ENCODE measurements around the gene GPRC5C. TPM values are rescaled to one million over a fixed set of nuclear protein-coding genes. Genes with fewer than 3 reads are reported as not detected.
A peak's percentile ranks its signal among the peaks of the same experiment; 100 is the strongest.

The GPRC5C gene
- total and polyA plus RNA-seq, 2 of the 13 experiments (the other 11 are each of a cell fraction or from before 2014, with no cell fraction given): 85.6 to 300 TPM

DNA sequence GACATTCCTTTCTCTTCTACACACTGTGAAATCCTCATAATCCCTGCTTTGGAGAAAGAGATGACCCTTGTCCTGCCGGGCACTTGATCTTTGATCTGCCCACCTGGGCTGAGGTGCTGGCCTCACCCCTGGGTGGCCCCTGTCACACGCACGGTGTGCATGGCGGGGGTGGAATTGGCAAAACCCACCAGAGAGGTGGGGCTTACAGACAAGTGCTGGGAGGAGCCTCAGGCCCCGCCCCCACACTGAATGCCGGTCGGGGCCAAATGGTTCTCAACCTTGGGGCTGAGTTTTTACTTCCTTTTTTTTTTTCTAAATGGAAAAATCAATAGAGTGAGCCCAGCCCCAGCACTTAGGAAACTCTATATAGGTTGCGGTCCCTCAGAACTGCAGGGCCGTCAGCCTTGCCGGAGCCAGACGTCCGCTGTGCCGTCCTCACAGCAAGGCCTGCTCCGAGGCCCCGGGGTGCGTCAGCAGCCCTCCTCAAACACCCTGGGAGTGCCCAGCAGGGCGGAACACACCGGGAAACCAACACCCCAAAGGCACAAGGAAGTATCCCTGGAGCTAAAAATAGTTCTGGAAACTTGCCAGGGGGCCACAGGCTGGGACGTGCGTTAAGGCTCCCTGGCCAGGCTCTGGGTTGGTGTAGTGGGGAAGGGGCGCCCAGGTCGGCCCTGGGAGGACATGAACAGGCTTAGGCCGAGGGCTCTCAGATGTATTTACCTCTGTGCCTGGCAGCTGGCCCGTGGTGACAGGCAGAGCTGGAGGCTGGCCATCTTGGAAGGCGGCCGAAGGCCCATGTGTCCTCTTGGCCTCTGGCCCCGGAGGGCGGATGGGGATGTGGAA lies 11.0 kb downstream of the GPRC5C start (continued):
- TF ChIP-seq, protein P1, sequence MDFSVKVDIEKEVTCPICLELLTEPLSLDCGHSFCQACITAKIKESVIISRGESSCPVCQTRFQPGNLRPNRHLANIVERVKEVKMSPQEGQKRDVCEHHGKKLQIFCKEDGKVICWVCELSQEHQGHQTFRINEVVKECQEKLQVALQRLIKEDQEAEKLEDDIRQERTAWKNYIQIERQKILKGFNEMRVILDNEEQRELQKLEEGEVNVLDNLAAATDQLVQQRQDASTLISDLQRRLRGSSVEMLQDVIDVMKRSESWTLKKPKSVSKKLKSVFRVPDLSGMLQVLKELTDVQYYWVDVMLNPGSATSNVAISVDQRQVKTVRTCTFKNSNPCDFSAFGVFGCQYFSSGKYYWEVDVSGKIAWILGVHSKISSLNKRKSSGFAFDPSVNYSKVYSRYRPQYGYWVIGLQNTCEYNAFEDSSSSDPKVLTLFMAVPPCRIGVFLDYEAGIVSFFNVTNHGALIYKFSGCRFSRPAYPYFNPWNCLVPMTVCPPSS (IDR thresholded peaks at IDR 0.05): no peak
- no peak for TF ChIP-seq WIZ (CRISPR knock-in tag; IDR thresholded peaks at IDR 0.05)
- TF ChIP-seq, protein P2, sequence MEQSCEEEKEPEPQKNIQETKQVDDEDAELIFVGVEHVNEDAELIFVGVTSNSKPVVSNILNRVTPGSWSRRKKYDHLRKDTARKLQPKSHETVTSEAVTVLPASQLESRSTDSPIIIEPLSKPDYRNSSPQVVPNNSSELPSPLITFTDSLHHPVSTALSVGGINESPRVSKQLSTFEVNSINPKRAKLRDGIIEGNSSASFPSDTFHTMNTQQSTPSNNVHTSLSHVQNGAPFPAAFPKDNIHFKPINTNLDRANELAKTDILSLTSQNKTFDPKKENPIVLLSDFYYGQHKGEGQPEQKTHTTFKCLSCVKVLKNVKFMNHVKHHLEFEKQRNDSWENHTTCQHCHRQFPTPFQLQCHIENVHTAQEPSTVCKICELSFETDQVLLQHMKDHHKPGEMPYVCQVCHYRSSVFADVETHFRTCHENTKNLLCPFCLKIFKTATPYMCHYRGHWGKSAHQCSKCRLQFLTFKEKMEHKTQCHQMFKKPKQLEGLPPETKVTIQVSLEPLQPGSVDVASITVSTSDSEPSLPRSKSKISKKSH (CRISPR knock-in tag; IDR thresholded peaks at IDR 0.05; ENCODE audit: borderline replicate concordance): peak; percentile 52; the same call in 1 of the 2 replicates
- TF ChIP-seq ARNTL (CRISPR knock-in tag; IDR thresholded peaks at IDR 0.05): peak; percentile 89
- TF ChIP-seq, protein P3, sequence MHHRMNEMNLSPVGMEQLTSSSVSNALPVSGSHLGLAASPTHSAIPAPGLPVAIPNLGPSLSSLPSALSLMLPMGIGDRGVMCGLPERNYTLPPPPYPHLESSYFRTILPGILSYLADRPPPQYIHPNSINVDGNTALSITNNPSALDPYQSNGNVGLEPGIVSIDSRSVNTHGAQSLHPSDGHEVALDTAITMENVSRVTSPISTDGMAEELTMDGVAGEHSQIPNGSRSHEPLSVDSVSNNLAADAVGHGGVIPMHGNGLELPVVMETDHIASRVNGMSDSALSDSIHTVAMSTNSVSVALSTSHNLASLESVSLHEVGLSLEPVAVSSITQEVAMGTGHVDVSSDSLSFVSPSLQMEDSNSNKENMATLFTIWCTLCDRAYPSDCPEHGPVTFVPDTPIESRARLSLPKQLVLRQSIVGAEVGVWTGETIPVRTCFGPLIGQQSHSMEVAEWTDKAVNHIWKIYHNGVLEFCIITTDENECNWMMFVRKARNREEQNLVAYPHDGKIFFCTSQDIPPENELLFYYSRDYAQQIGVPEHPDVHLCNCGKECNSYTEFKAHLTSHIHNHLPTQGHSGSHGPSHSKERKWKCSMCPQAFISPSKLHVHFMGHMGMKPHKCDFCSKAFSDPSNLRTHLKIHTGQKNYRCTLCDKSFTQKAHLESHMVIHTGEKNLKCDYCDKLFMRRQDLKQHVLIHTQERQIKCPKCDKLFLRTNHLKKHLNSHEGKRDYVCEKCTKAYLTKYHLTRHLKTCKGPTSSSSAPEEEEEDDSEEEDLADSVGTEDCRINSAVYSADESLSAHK (CRISPR knock-in tag; IDR thresholded peaks at IDR 0.05; ENCODE audit: borderline replicate concordance): no peak; the same call in 1 of the 2 replicates
- TF ChIP-seq, protein P4, sequence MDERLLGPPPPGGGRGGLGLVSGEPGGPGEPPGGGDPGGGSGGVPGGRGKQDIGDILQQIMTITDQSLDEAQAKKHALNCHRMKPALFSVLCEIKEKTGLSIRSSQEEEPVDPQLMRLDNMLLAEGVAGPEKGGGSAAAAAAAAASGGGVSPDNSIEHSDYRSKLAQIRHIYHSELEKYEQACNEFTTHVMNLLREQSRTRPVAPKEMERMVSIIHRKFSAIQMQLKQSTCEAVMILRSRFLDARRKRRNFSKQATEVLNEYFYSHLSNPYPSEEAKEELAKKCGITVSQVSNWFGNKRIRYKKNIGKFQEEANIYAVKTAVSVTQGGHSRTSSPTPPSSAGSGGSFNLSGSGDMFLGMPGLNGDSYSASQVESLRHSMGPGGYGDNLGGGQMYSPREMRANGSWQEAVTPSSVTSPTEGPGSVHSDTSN (CRISPR knock-in tag; IDR thresholded peaks at IDR 0.05): no peak
- TF ChIP-seq NFIB (CRISPR knock-in tag; IDR thresholded peaks at IDR 0.05; ENCODE audit: borderline replicate concordance): 0 out of 2 replicates have a peak, but pooled peaks have one; percentile 53
- peak; percentile 65 for TF ChIP-seq JUND (CRISPR knock-in tag; IDR thresholded peaks at IDR 0.05)
- TF ChIP-seq SMARCE1 (IDR thresholded peaks at IDR 0.05; ENCODE audit: borderline replicate concordance): no peak
- peak; percentile 80; the same call in 1 of the 2 replicates for TF ChIP-seq DPF2 (CRISPR knock-in tag; IDR thresholded peaks at IDR 0.05; ENCODE audit: borderline replicate concordance, low read depth)
- no peak for TF ChIP-seq RFXANK (CRISPR knock-in tag; IDR thresholded peaks at IDR 0.05)
- no peak for TF ChIP-seq STAT5B (CRISPR knock-in tag; IDR thresholded peaks at IDR 0.05)
- TF ChIP-seq MBNL3 (CRISPR knock-in tag; conservative IDR thresholded peaks at IDR 0.05): no peak
- TF ChIP-seq ZSCAN12 (CRISPR knock-in tag; IDR thresholded peaks at IDR 0.05): 0 out of 2 replicates have a peak, but pooled peaks have one; percentile 27
- no peak for TF ChIP-seq ZNF749 (CRISPR knock-in tag; IDR thresholded peaks at IDR 0.05; ENCODE audit: borderline replicate concordance)
- TF ChIP-seq MAF1 (CRISPR knock-in tag; IDR thresholded peaks at IDR 0.05; ENCODE audit: borderline replicate concordance): peak; percentile 67; the same call in 1 of the 2 replicates
- TF ChIP-seq ZNF33A (CRISPR knock-in tag; IDR thresholded peaks at IDR 0.05; ENCODE audit: borderline replicate concordance): no peak; the same call in 1 of the 2 replicates
- TF ChIP-seq NFYC (CRISPR knock-in tag; IDR thresholded peaks at IDR 0.05): no peak; the same call in 1 of the 2 replicates
- TF ChIP-seq AGO2 (optimal IDR thresholded peaks at IDR 0.05; ENCODE audit: low read depth, low read length): peak; percentile 98
- peak; percentile 99 for TF ChIP-seq NFATC3 (CRISPR knock-in tag; IDR thresholded peaks at IDR 0.05)

Data from HepG2 (cell line).